Loucy (cell line): ENCODE data around the gene HPSE2.

Experiments
- H2AFZ ChIP-seq: fragments of 200-600 bp; sonication (generic); 2 replicates; pipeline ENCODE4 v1.6.0; 2016; ENCODE audit warnings: antibody characterized with exemption, mild to moderate bottlenecking, low read length, moderate library complexity
- H3F3A ChIP-seq: fragments of 200-600 bp; 2 replicates; pipeline ENCODE4 v1.6.0; 2016; ENCODE audit warnings: antibody characterized with exemption, low read depth, mild to moderate bottlenecking
- H3K27me3 ChIP-seq: fragments of 200-600 bp; sonication (generic); 2 replicates; pipeline ENCODE4 v1.6.1; 2014; ENCODE audit warnings: low read length, mild to moderate bottlenecking; ENCODE audit not compliant: insufficient read depth, poor library complexity, severe bottlenecking
- H3K36me3 ChIP-seq: fragments of 200-600 bp; sonication (generic); 2 replicates; pipeline ENCODE4 v1.6.1; 2016; ENCODE audit warnings: low read length; ENCODE audit not compliant: insufficient read depth
- H3K4me1 ChIP-seq: fragments of 200-600 bp; sonication (generic); 2 replicates; pipeline ENCODE4 v1.5.1; 2014; ENCODE audit warnings: low read length, mild to moderate bottlenecking; ENCODE audit not compliant: insufficient read depth, poor library complexity, severe bottlenecking
- H3K4me2 ChIP-seq: fragments of 200-600 bp; sonication (generic); 2 replicates; pipeline ENCODE4 v1.6.0; 2014; ENCODE audit warnings: antibody characterized with exemption, low read length, low read depth, mild to moderate bottlenecking; ENCODE audit not compliant: poor library complexity, severe bottlenecking
- H3K4me3 ChIP-seq: fragments of 200-600 bp; sonication (generic); 2 replicates; pipeline ENCODE4 v1.5.1; 2014; ENCODE audit warnings: low read length, mild to moderate bottlenecking, mixed read lengths; ENCODE audit not compliant: poor library complexity, severe bottlenecking
- H3K79me2 ChIP-seq: fragments of 200-600 bp; sonication (generic); 2 replicates; pipeline ENCODE4 v1.6.1; 2014; ENCODE audit warnings: low read length; ENCODE audit not compliant: insufficient read depth
- H3K9ac ChIP-seq: fragments of 200-600 bp; sonication (generic); 2 replicates; pipeline ENCODE4 v1.6.0; 2014; ENCODE audit warnings: mild to moderate bottlenecking, low read depth, low read length, moderate library complexity; ENCODE audit not compliant: poor library complexity, severe bottlenecking
- H3K9me2 ChIP-seq: fragments of 200-600 bp; sonication (generic); replicated peaks from 2 replicates; pipeline ENCODE4 v1.6.1; 2016; ENCODE audit warnings: low read depth, low read length, mixed read lengths
- H3K9me3 ChIP-seq: fragments of 200-600 bp; sonication (generic); 2 replicates; pipeline ENCODE4 v1.6.1; 2014; ENCODE audit warnings: mild to moderate bottlenecking, antibody characterized with exemption, low read length, low read depth; ENCODE audit not compliant: insufficient read depth
- H4K20me1 ChIP-seq: fragments of 200-600 bp; sonication (generic); 2 replicates; pipeline ENCODE4 v1.6.0; 2014; ENCODE audit warnings: antibody characterized with exemption, low read length, mild to moderate bottlenecking; ENCODE audit not compliant: insufficient read depth, poor library complexity, severe bottlenecking
- EZH2phosphoT487 ChIP-seq: fragments of 200-600 bp; IDR thresholded peaks from 2 replicates; pipeline ENCODE4 v1.6.1; 2018; ENCODE audit warnings: antibody characterized with exemption, mild to moderate bottlenecking, moderate library complexity, borderline replicate concordance
- TF ChIP-seq, protein P1 (sequence below): fragments of 200-600 bp; sonication (generic); conservative IDR thresholded peaks from 2 replicates; pipeline ENCODE4 v1.5.1; 2014; ENCODE audit warnings: mild to moderate bottlenecking, antibody characterized with exemption, low read length

Gene HPSE2

GRCh38 chr10:98642281-98642680 is 593.4 kb downstream of the HPSE2 start:
- Histone ChIP-seq H3K4me2 (no peak overlapping the region), H3K4me3 (no peak overlapping the region), H4K20me1 (no peaks in the 10 kb centered on the region), H3K79me2 (no peaks in the 10 kb centered on the region), H2AFZ (no peak overlapping the region), H3K36me3 (no peaks in the 10 kb centered on the region), H3F3A (no peaks in the 10 kb centered on the region), H3K9ac (no peak overlapping the region), H3K9me2 (no peaks in the 10 kb centered on the region), H3K4me1 (peaks cover 7% of the 10 kb centered on the region), H3K9me3 (no peaks in the 10 kb centered on the region), H3K27me3 (no peaks in the 10 kb centered on the region)
- TF ChIP-seq EZH2phosphoT487 = no peak
- TF ChIP-seq, protein P1, sequence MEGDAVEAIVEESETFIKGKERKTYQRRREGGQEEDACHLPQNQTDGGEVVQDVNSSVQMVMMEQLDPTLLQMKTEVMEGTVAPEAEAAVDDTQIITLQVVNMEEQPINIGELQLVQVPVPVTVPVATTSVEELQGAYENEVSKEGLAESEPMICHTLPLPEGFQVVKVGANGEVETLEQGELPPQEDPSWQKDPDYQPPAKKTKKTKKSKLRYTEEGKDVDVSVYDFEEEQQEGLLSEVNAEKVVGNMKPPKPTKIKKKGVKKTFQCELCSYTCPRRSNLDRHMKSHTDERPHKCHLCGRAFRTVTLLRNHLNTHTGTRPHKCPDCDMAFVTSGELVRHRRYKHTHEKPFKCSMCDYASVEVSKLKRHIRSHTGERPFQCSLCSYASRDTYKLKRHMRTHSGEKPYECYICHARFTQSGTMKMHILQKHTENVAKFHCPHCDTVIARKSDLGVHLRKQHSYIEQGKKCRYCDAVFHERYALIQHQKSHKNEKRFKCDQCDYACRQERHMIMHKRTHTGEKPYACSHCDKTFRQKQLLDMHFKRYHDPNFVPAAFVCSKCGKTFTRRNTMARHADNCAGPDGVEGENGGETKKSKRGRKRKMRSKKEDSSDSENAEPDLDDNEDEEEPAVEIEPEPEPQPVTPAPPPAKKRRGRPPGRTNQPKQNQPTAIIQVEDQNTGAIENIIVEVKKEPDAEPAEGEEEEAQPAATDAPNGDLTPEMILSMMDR = no peak

DNA sequence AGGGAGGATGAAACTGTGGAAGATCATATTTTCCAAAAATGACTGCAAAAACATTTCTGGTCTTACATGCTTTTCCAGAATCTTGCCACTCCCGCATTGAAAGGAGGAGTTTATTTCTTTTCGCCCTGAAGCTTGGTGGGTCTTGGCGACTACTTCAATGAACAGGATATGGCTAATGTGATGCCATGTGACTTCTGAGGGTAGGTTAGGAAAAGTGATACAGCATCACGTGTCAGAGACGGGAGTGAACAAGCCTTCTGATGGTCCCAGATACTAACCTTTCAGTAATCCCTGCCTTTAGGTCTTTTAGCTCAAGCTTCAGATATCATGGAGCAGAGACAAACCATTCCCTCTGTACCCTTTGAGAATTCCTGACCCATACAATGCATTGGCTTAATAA is 596.7 kb downstream of the HPSE2 start:
- Histone ChIP-seq H3K4me2 (no peak overlapping the region), H3K9ac (no peak overlapping the region), H2AFZ (peak overlapping the region; percentile 33; the same call in 1 of the 2 replicates), H3K4me1 (peaks cover 7% of the 10 kb centered on the region), H3K36me3 (no peaks in the 10 kb centered on the region), H3K9me2 (no peaks in the 10 kb centered on the region), H3K27me3 (no peaks in the 10 kb centered on the region), H3K9me3 (no peaks in the 10 kb centered on the region), H4K20me1 (no peaks in the 10 kb centered on the region), H3F3A (no peaks in the 10 kb centered on the region), H3K4me3 (no peak overlapping the region), H3K79me2 (no peaks in the 10 kb centered on the region)
- TF ChIP-seq, protein P1 = no peak
- TF ChIP-seq EZH2phosphoT487 = no peak

GRCh38 chr10:98636921-98637329 is 598.7 kb downstream of the HPSE2 start:
- Histone ChIP-seq H3K4me3 (no peak overlapping the region), H4K20me1 (no peaks in the 10 kb centered on the region), H3K9me3 (no peaks in the 10 kb centered on the region), H3K27me3 (no peaks in the 10 kb centered on the region), H3K9me2 (no peaks in the 10 kb centered on the region), H3K9ac (no peak overlapping the region), H2AFZ (no peak overlapping the region), H3K79me2 (no peaks in the 10 kb centered on the region), H3K4me2 (no peak overlapping the region), H3F3A (no peaks in the 10 kb centered on the region), H3K36me3 (no peaks in the 10 kb centered on the region), H3K4me1 (peaks cover 7% of the 10 kb centered on the region)
- TF ChIP-seq, protein P1 = no peak
- no peak for TF ChIP-seq EZH2phosphoT487
